SKM-1 (cell line): ENCODE measurements around the gene RAB7A.
"Not testable (repeated sequence)": the region's sequence is repeated elsewhere in the genome, so short reads cannot be mapped to it uniquely, and the experiment has no call there.

Source experiments
- DNase-seq: peaks from one replicate; lab custom pipeline; 2025; ENCODE audit not compliant: unreplicated experiment; lab: John Stamatoyannopoulos, UW

RAB7A gene

GRCh38 chr3:128815318-128816064, 89.5 kb downstream of the RAB7A start:
- no peak for DNase-seq

- no peak for DNase-seq
Observed at GRCh38 chr3:128818186-128818787, 92.3 kb downstream of the RAB7A start.

- no peak for DNase-seq
Observed at GRCh38 chr3:128820252-128820839, 94.4 kb downstream of the RAB7A start.

- DNase-seq, result no peak
Observed at GRCh38 chr3:128823008-128823407, 97.0 kb downstream of the RAB7A start.

GRCh38 chr3:128823631-128824030, 97.6 kb downstream of the RAB7A start:
- DNase-seq, result no peak

GRCh38 chr3:128824132-128824850, 98.3 kb downstream of the RAB7A start:
- no peak for DNase-seq

- DNase-seq, result no peak
Observed at GRCh38 chr3:128825117-128825725, 99.2 kb downstream of the RAB7A start.

GRCh38 chr3:128829087-128829486, 103.1 kb downstream of the RAB7A start:
- not testable (repeated sequence) for DNase-seq

GRCh38 chr3:128829925-128830625, 104.1 kb downstream of the RAB7A start:
- not testable (repeated sequence) for DNase-seq

GRCh38 chr3:128830762-128831161, 104.8 kb downstream of the RAB7A start:
- not testable (repeated sequence) for DNase-seq

- DNase-seq, result not testable (repeated sequence)
Observed at GRCh38 chr3:128832979-128833378, 107.0 kb downstream of the RAB7A start.

- no peak for DNase-seq
Observed at GRCh38 chr3:128835096-128835495, 109.1 kb downstream of the RAB7A start.

- no peak for DNase-seq
Observed at GRCh38 chr3:128841926-128842920, 116.2 kb downstream of the RAB7A start.

- DNase-seq, result no peak
Observed at GRCh38 chr3:128844502-128844901, 118.5 kb downstream of the RAB7A start.

- DNase-seq, result no peak
Observed at GRCh38 chr3:128845119-128845777, 119.3 kb downstream of the RAB7A start.

- peak; percentile 64 for DNase-seq
Observed at GRCh38 chr3:128845778-128846485, 119.9 kb downstream of the RAB7A start.

- DNase-seq, result peak; percentile 61
Observed at GRCh38 chr3:128846486-128846891, 120.5 kb downstream of the RAB7A start.

- DNase-seq, result no peak
Observed at GRCh38 chr3:128847666-128848370, 121.8 kb downstream of the RAB7A start.
